Left lung (tissue), 10 donors: ENCODE data around the gene CNDP2. TPM values are rescaled to one million over a fixed set of nuclear protein-coding genes. Genes with fewer than 3 reads are reported as not detected.

Experiments
- ATAC-seq: fragments of 200-7000 bp; cut with Tn5 transposase; one replicate; pipeline ENCODE4 v1.9.1; 2020; ENCODE audit warnings: moderate library complexity
- DNase-seq, 4 donors: peaks; one replicate each; pipeline ENCODE4 v3.0.0-alpha.2; 2013 to 2020
- H3K27ac ChIP-seq, 2 donors: fragments of 200-600 bp; sonication (generic) in 1 of 2; one replicate each; pipeline versions ENCODE4 v1.5.0 to v1.8.0; 2020 to 2021
- H3K27me3 ChIP-seq, 2 donors: fragments of 200-600 bp; sonication (generic) in 1 of 2; one replicate each; pipeline versions ENCODE4 v1.5.0 to v1.8.0; 2020 to 2021
- H3K36me3 ChIP-seq, 2 donors: fragments of 200-600 bp; sonication (generic) in 1 of 2; one replicate each; pipeline versions ENCODE4 v1.5.0 to v1.8.0; 2020 to 2021
- H3K4me1 ChIP-seq, 2 donors: fragments of 200-600 bp; one replicate each; pipeline ENCODE4 v1.8.0; 2021
- H3K4me3 ChIP-seq, 2 donors: fragments of 200-600 bp; sonication (generic) in 1 of 2; one replicate each; pipeline versions ENCODE4 v1.5.0 to v1.8.0; 2020 to 2021; ENCODE audit warnings: mild to moderate bottlenecking in 1 of 2
- H3K9me3 ChIP-seq, 2 donors: fragments of 200-600 bp; sonication (generic) in 1 of 2; one replicate each; pipeline versions ENCODE4 v1.5.0 to v1.8.0; 2020 to 2021
- CTCF ChIP-seq, 2 donors: fragments of 200-600 bp; sonication (generic) in 1 of 2; IDR thresholded peaks; one replicate each; pipeline versions ENCODE4 v1.5.0 to v1.8.0; 2021; ENCODE audit warnings: antibody characterized with exemption in 2 of 2
- intact Hi-C, 2 donors: fragments of 100-400 bp; cut with DNase I; formaldehyde crosslinking; loops; one replicate each; pipeline versions ENCODE4 v1.11.2 to v1.14.2; 2022
- polyA plus RNA-seq, 6 donors: library from polyadenylated mRNA; unstranded; fragments of 120-200 nt; gene quantifications; one replicate each; pipeline ENCODE4 v1.2.1, GENCODE V29; 2013; ENCODE audit not compliant: insufficient read length in 6 of 6
- total RNA-seq, 2 donors: library from RNA; stranded (reverse); fragmentation: NEBNext Ultra II Directional; extraction: Animal tissue kit (Norgen Biotek cat#: 25700); gene quantifications; one replicate each; pipeline ENCODE4 v1.2.1, GENCODE V29; 2021
- donor health status: DM: no; HTN: yes; CAD: no.
- donor health status: DM: no; HTN: no; CAD: no.

CNDP2 gene
- total and polyA plus RNA-seq, 8 donors = 108 to 301 (median 129) TPM

GRCh38 chr18:74450626-74451025 is 45.5 kb upstream of the CNDP2 start:
- Histone ChIP-seq H3K9me3 (no peaks in the 10 kb centered on the region), H3K36me3 (no peaks in the 10 kb centered on the region), H3K27me3 (peaks cover 13 to 30% of the 10 kb centered on the region in 2 donors), H3K4me1 (no peaks in the 10 kb centered on the region), H3K4me3 (no peak overlapping the region), H3K27ac (no peak overlapping the region)
- no peak for TF ChIP-seq CTCF (IDR thresholded peaks at IDR 0.05)
- ATAC-seq = no peak
- intact Hi-C loops = no loop called here
- DNase-seq = no peak

- Histone ChIP-seq H3K4me3 (no peak overlapping the region), H3K4me1 (peaks cover 2% of the 10 kb centered on the region in 2 donors), H3K9me3 (no peaks in the 10 kb centered on the region), H3K27me3 (peaks cover 18 to 35% of the 10 kb centered on the region in 2 donors), H3K27ac (no peak overlapping the region), H3K36me3 (no peaks in the 10 kb centered on the region)
- TF ChIP-seq CTCF (IDR thresholded peaks at IDR 0.05) = no peak
- DNase-seq = no peak
- ATAC-seq = no peak
- intact Hi-C loops = no loop called here
These were observed 45.0 kb upstream of the CNDP2 start for GRCh38 chr18:74451148-74451547.

GRCh38 chr18:74453016-74453566 is 43.1 kb upstream of the CNDP2 start:
- H3K9me3 ChIP-seq = no peaks in the 10 kb centered on the region
- H3K27me3 ChIP-seq = peaks cover 31 to 55% of the 10 kb centered on the region in 2 donors
- intact Hi-C loops = no loop called here
- no peaks in the 10 kb centered on the region for H3K36me3 ChIP-seq
- TF ChIP-seq CTCF (IDR thresholded peaks at IDR 0.05) = no peak
- ATAC-seq = no peak
- H3K4me1 ChIP-seq = peaks cover 7 to 14% of the 10 kb centered on the region in 2 donors
- H3K27ac ChIP-seq = no peak overlapping the region
- DNase-seq = no peak
- no peak overlapping the region for H3K4me3 ChIP-seq

GRCh38 chr18:74453642-74454198 is 42.4 kb upstream of the CNDP2 start:
- H3K9me3 ChIP-seq = no peaks in the 10 kb centered on the region
- ATAC-seq = no peak
- H3K4me1 ChIP-seq = peaks cover 7 to 14% of the 10 kb centered on the region in 2 donors
- intact Hi-C loops = no loop called here
- H3K4me3 ChIP-seq = no peak overlapping the region
- no peak for TF ChIP-seq CTCF (IDR thresholded peaks at IDR 0.05)
- H3K27ac ChIP-seq = no peak overlapping the region
- H3K36me3 ChIP-seq = no peaks in the 10 kb centered on the region
- peaks cover 33 to 58% of the 10 kb centered on the region in 2 donors for H3K27me3 ChIP-seq
- no peak for DNase-seq

- intact Hi-C loops = no loop called here
- Histone ChIP-seq H3K9me3 (no peaks in the 10 kb centered on the region), H3K4me3 (no peak overlapping the region), H3K36me3 (no peaks in the 10 kb centered on the region), H3K27ac (no peak overlapping the region), H3K4me1 (peaks cover 7 to 14% of the 10 kb centered on the region in 2 donors), H3K27me3 (peaks cover 33 to 63% of the 10 kb centered on the region in 2 donors)
- DNase-seq = no peak
- TF ChIP-seq CTCF (IDR thresholded peaks at IDR 0.05) = no peak
- no peak for ATAC-seq
These were observed 41.8 kb upstream of the CNDP2 start for GRCh38 chr18:74454279-74454751.
